A549 (cell line): ENCODE measurements around the gene HS6ST2. TPM values are rescaled to one million over a fixed set of nuclear protein-coding genes. Genes with fewer than 3 reads are reported as not detected.

Experiments used
- ATAC-seq, 2 experiments: fragments of 200-7000 bp in 1 of 2; fragments of >200 bp in 1 of 2; cut with Nextera tagmentation in 1 of 2; cut with Tn5 transposase in 1 of 2; 3 replicates each; pipeline versions ENCODE4 v1.8.0 to v1.9.1; 2018 to 2020; ENCODE audit warnings: mild to moderate bottlenecking in 1 of 2, moderate library complexity in 1 of 2
- CTCF ChIA-PET: fragments of 300-600 bp; sonication (Branson Sonifier 250); formaldehyde crosslinking; extraction: SDS; loops from one replicate; lab custom pipeline; 2021; ENCODE audit warnings: antibody characterized with exemption, inconsistent platforms; lab: Yijun Ruan, JAX
- POLR2A ChIA-PET: fragments of 350-600 bp; formaldehyde crosslinking; extraction: SDS; loops from one replicate; lab custom pipeline; 2021; ENCODE audit warnings: antibody characterized with exemption, inconsistent platforms; lab: Yijun Ruan, JAX
- DNase-seq, 2 experiments: peaks; one replicate each; pipeline versions ENCODE4 v3.0.0 to v3.0.0-alpha.2; 2011 to 2016; ENCODE audit warnings: low read depth in 1 of 2, low spot score in 1 of 2
- FAIRE-seq: peaks from 2 replicates; lab custom pipeline; 2011; peaks lifted over from hg19 to GRCh38; lab: Jason Lieb, UNC
- H3K27ac ChIP-seq, 2 experiments: fragments of >200 bp; sonication (Bioruptor Twin); formaldehyde crosslinking; 3 replicates each; pipeline ENCODE4 v1.5.1; 2016 to 2017
- H3K4me1 ChIP-seq: fragments of >200 bp; sonication (Bioruptor Twin); formaldehyde crosslinking; 3 replicates; pipeline ENCODE4 v1.6.1; 2016
- H3K4me2 ChIP-seq: fragments of >200 bp; sonication (Bioruptor Twin); formaldehyde crosslinking; 3 replicates; pipeline ENCODE4 v1.6.1; 2016
- H3K4me3 ChIP-seq: fragments of >200 bp; sonication (Bioruptor Twin); formaldehyde crosslinking; 3 replicates; pipeline ENCODE4 v1.5.1; 2016
- H3K9me3 ChIP-seq: fragments of >200 bp; sonication (Bioruptor Twin); formaldehyde crosslinking; 3 replicates; pipeline ENCODE4 v1.6.1; 2016
- ATOH8 ChIP-seq: fragments of 250-450 bp; sonication (Bioruptor Pico); IDR thresholded peaks from 2 replicates; pipeline ENCODE4 v1.5.0; 2020; ENCODE audit warnings: low read depth, mild to moderate bottlenecking, moderate library complexity
- CHD4 ChIP-seq: fragments of 200-600 bp; sonication (generic); IDR thresholded peaks from 2 replicates; pipeline ENCODE4 v1.6.1; 2016; ENCODE audit warnings: antibody characterized with exemption, mild to moderate bottlenecking, borderline replicate concordance
- E2F6 ChIP-seq: IDR thresholded peaks from 2 replicates; pipeline ENCODE4 v1.6.1; 2012; ENCODE audit warnings: low read depth, borderline replicate concordance
- EHF ChIP-seq: fragments of 250-450 bp; sonication (Bioruptor Pico); IDR thresholded peaks from 2 replicates; pipeline ENCODE4 v1.5.0; 2020; ENCODE audit warnings: mild to moderate bottlenecking
- EP300 ChIP-seq, 2 experiments: fragments of >200 bp; sonication (Bioruptor Twin); formaldehyde crosslinking; IDR thresholded peaks; 2 replicates in 1 of 2; 3 replicates in 1 of 2; pipeline ENCODE4 v1.6.1; 2016 to 2017
- FOSB ChIP-seq: fragments of 250-450 bp; sonication (Bioruptor Pico); IDR thresholded peaks from 2 replicates; pipeline ENCODE4 v1.5.0; 2020; ENCODE audit warnings: mild to moderate bottlenecking, moderate library complexity
- FOSL2 ChIP-seq, 2 experiments: fragments of 450-650 bp in 1 of 2; fragments of >200 bp in 1 of 2; sonication (Bioruptor Twin) in 1 of 2; formaldehyde crosslinking; IDR thresholded peaks; 2 replicates each; pipeline versions ENCODE4 v1.5.0 to v1.6.1; 2016 to 2020; ENCODE audit warnings: mild to moderate bottlenecking in 1 of 2, moderate library complexity in 1 of 2
- FOXS1 ChIP-seq: fragments of 250-450 bp; sonication (Bioruptor Pico); IDR thresholded peaks from 2 replicates; pipeline ENCODE4 v1.5.0; 2020; ENCODE audit warnings: mild to moderate bottlenecking, moderate library complexity
- HMGXB4 ChIP-seq: fragments of 250-450 bp; sonication (Bioruptor Pico); IDR thresholded peaks from 2 replicates; pipeline ENCODE4 v1.5.0; 2021; ENCODE audit warnings: mild to moderate bottlenecking, moderate library complexity, borderline replicate concordance
- HOXA7 ChIP-seq: fragments of 250-450 bp; sonication (Bioruptor Pico); IDR thresholded peaks from 2 replicates; pipeline ENCODE4 v1.5.0; 2020; ENCODE audit warnings: mild to moderate bottlenecking, moderate library complexity
- HOXB13 ChIP-seq: fragments of 250-450 bp; sonication (Bioruptor Pico); IDR thresholded peaks from 2 replicates; pipeline ENCODE4 v1.5.0; 2020; ENCODE audit warnings: low read depth, mild to moderate bottlenecking, moderate library complexity
- HOXB5 ChIP-seq: fragments of 250-450 bp; sonication (Bioruptor Pico); IDR thresholded peaks from 2 replicates; pipeline ENCODE4 v1.5.0; 2020; ENCODE audit warnings: mild to moderate bottlenecking, moderate library complexity
- JUN ChIP-seq, 2 experiments: fragments of >200 bp; sonication (Bioruptor Twin); formaldehyde crosslinking; IDR thresholded peaks; 2 replicates in 1 of 2; 3 replicates in 1 of 2; pipeline ENCODE4 v1.6.1; 2016 to 2017
- KDM5A ChIP-seq: fragments of 200-600 bp; sonication (generic); IDR thresholded peaks from 2 replicates; pipeline ENCODE4 v1.6.1; 2016; ENCODE audit warnings: antibody characterized with exemption, mild to moderate bottlenecking
- MAFK ChIP-seq: fragments of 450-650 bp; IDR thresholded peaks from 2 replicates; pipeline ENCODE4 v1.6.1; 2014; ENCODE audit not compliant: partially characterized antibody
- MAZ ChIP-seq: fragments of 150-350 bp; IDR thresholded peaks from 2 replicates; pipeline ENCODE4 v1.6.1; 2014; ENCODE audit warnings: antibody characterized with exemption, low read depth, low read length, borderline replicate concordance
- NPAS2 ChIP-seq: fragments of 250-450 bp; sonication (Bioruptor Pico); IDR thresholded peaks from 2 replicates; pipeline ENCODE4 v1.8.0; 2022; ENCODE audit warnings: mild to moderate bottlenecking, moderate library complexity, borderline replicate concordance
- NR3C1 ChIP-seq: fragments of >200 bp; sonication (Bioruptor Twin); formaldehyde crosslinking; IDR thresholded peaks from 3 replicates; pipeline ENCODE4 v1.6.1; 2017
- POLR2AphosphoS2 ChIP-seq: conservative IDR thresholded peaks from 2 replicates; pipeline ENCODE4 v1.6.1; 2012; ENCODE audit warnings: low read length, improper control_type of control experiment, inconsistent platforms
- RCOR1 ChIP-seq: fragments of 150-350 bp; IDR thresholded peaks from 2 replicates; pipeline ENCODE4 v1.6.1; 2014; ENCODE audit warnings: antibody characterized with exemption, low read length, low read depth
- SMC3 ChIP-seq: fragments of >200 bp; sonication (Bioruptor Twin); formaldehyde crosslinking; IDR thresholded peaks from 3 replicates; pipeline ENCODE4 v1.6.1; 2018; ENCODE audit warnings: inconsistent platforms
- SREBF2 ChIP-seq: fragments of 450-650 bp; IDR thresholded peaks from 2 replicates; pipeline ENCODE4 v1.6.1; 2014; ENCODE audit warnings: mild to moderate bottlenecking, moderate library complexity
- TFCP2L1 ChIP-seq: fragments of 250-450 bp; sonication (Bioruptor Pico); IDR thresholded peaks from 2 replicates; pipeline ENCODE4 v1.5.0; 2021; ENCODE audit warnings: mild to moderate bottlenecking
- ZNF302 ChIP-seq: fragments of 250-450 bp; sonication (Bioruptor Pico); IDR thresholded peaks from 2 replicates; pipeline ENCODE4 v1.9.0; 2021; ENCODE audit warnings: inconsistent platforms, mild to moderate bottlenecking, moderate library complexity
- ZSCAN20 ChIP-seq: fragments of 250-450 bp; sonication (Bioruptor Pico); IDR thresholded peaks from 2 replicates; pipeline ENCODE4 v1.8.0; 2022; ENCODE audit warnings: mild to moderate bottlenecking, moderate library complexity
- WGBS: methylation state at CpG from one replicate; pipeline ENCODE4 v1.1.6; 2017; ENCODE audit errors: missing lambda C conversion rate; 5-methylcytosine and 5-hydroxymethylcytosine counted together
- polyA plus RNA-seq, 4 experiments: library from polyadenylated mRNA; depleted of rRNA in 3 of 4; stranded (reverse); fragments of >200 nt; fragmentation: RNase III in 1 of 4; extraction: RNeasy Plus Mini Kit Qiagen cat#74134 plus additional on column Dnase treatment in 1 of 4; gene quantifications; 2 replicates in 3 of 4; 3 replicates in 1 of 4; pipeline ENCODE4 v1.2.3, GENCODE V29; 2011 to 2017
- TF ChIP-seq, protein P1 (sequence below): fragments of 450-650 bp; IDR thresholded peaks from 2 replicates; pipeline ENCODE4 v1.6.1; 2014; ENCODE audit warnings: antibody characterized with exemption
- TF ChIP-seq, protein P2 (sequence below): fragments of 200-600 bp; sonication (generic); IDR thresholded peaks from 2 replicates; pipeline ENCODE4 v1.6.1; 2016; ENCODE audit warnings: antibody characterized with exemption, mild to moderate bottlenecking, moderate library complexity

The HS6ST2 gene
- polyA plus RNA-seq, 2 of the 4 experiments (the other 2 are of a cell fraction): 0.01 to 0.04 TPM

DNA sequence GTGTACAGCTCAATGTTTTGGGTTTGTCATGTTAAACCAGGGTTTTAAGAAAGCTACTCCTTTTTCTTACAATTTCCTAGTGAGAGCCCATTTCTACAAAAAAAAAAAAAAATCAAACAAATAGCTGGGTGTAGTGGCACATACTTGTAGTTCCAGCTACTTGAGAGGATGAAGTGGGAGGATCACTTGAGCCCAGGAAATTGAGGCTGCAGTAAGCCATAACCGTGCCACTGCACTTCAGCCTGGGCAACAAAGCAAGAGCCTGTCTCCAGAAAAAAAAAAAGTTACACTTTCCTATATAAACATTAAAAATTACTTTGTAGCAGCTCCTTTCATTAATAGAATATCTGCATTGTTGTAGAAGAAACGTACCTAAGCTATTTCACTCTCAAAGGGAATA, 166.7 kb downstream of the HS6ST2 start:
- ChIA-PET POLR2A (no interaction called here), CTCF (interaction anchor here (0.7 kb wide), 1 partner anchor 867 kb away, joined by 4 read pairs; no protein-coding TSS in a partner anchor)
- TF ChIP-seq NPAS2 (no peak), HOXB13 (no peak), FOSB (CRISPR knock-in tag) (no peak), ZNF302 (CRISPR knock-in tag) (no peak)
- no peaks in the 10 kb centered on the region for H3K9me3 ChIP-seq
- H3K4me1 ChIP-seq: no peaks in the 10 kb centered on the region
- no peak overlapping the region for H3K27ac ChIP-seq
- WGBS: 3% methylated on average over 2 of the region's 2 CpGs
- DNase-seq: no peak
- H3K4me2 ChIP-seq: no peak overlapping the region
- no peak for FAIRE-seq
- no peak for ATAC-seq
- H3K4me3 ChIP-seq: no peak overlapping the region

- H3K4me1 ChIP-seq: no peaks in the 10 kb centered on the region
- POLR2A ChIA-PET: no interaction called here
Measured at GRCh38 chrX:132790329-132790728, 168.1 kb downstream of the HS6ST2 start.

DNA sequence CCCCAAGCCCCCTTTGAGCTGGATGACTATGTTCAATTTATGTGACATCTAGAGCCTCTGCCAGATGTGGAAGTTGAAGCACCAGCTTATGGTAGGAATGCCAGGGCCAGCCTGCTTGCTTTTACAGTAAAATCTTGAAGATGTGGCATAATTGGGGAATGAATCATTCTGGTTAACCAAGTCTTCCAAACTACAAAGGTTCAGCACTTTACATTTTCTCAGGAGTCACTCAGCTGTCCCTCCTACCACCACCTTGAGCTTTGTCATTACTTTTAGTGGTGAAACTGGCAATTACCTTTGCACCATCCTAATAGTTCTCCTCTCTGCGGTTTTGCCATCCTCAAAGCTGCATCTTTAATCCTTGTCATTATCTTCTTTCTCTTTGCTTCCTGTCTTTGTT, 172.2 kb downstream of the HS6ST2 start:
- Histone ChIP-seq H3K27ac (no peak overlapping the region), H3K4me2 (no peak overlapping the region), H3K9me3 (no peaks in the 10 kb centered on the region), H3K4me3 (no peak overlapping the region), H3K4me1 (no peaks in the 10 kb centered on the region)
- ATAC-seq (no peak), DNase-seq (no peak), FAIRE-seq (no peak)
- 36% methylated on average over 1 of the region's 1 CpG for WGBS
- ChIA-PET POLR2A (no interaction called here), CTCF (interaction anchor here (0.6 kb wide), 1 partner anchor 1242 kb away, joined by 3 read pairs; no protein-coding TSS in a partner anchor)
- TF ChIP-seq RCOR1: no peak
- no peak for TF ChIP-seq EHF (CRISPR knock-in tag)
- TF ChIP-seq JUN (IDR thresholded peaks at IDR 0.05): no peak
- no peak for TF ChIP-seq KDM5A
- no peak for TF ChIP-seq EP300 (IDR thresholded peaks at IDR 0.05)
- TF ChIP-seq, protein P1, sequence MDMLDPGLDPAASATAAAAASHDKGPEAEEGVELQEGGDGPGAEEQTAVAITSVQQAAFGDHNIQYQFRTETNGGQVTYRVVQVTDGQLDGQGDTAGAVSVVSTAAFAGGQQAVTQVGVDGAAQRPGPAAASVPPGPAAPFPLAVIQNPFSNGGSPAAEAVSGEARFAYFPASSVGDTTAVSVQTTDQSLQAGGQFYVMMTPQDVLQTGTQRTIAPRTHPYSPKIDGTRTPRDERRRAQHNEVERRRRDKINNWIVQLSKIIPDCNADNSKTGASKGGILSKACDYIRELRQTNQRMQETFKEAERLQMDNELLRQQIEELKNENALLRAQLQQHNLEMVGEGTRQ: no peak
- no peak for TF ChIP-seq NR3C1
- TF ChIP-seq HMGXB4 (CRISPR knock-in tag): no peak
- no peak for TF ChIP-seq HOXB5 (CRISPR knock-in tag)
- no peak for TF ChIP-seq SREBF2

More at GRCh38 chrX:132790329-132790728, 168.1 kb downstream of the HS6ST2 start:
- 3% methylated on average over 2 of the region's 2 CpGs for WGBS
- DNase-seq (no peak), FAIRE-seq (no peak), ATAC-seq (no peak)
- no peak overlapping the region for H3K4me2 ChIP-seq
- no peaks in the 10 kb centered on the region for H3K9me3 ChIP-seq
- CTCF ChIA-PET: no interaction called here
- H3K27ac ChIP-seq: no peak overlapping the region
- H3K4me3 ChIP-seq: no peak overlapping the region
- TF ChIP-seq TFCP2L1: no peak
- TF ChIP-seq CHD4: no peak
- no peak for TF ChIP-seq MAZ
- no peak for TF ChIP-seq SMC3
- TF ChIP-seq ATOH8: no peak
- no peak for TF ChIP-seq POLR2AphosphoS2
- TF ChIP-seq HOXA7 (CRISPR knock-in tag): no peak
- no peak for TF ChIP-seq JUN (IDR thresholded peaks at IDR 0.05)
- no peak for TF ChIP-seq E2F6
- TF ChIP-seq ZNF302 (CRISPR knock-in tag): no peak
- TF ChIP-seq KDM5A: no peak
- TF ChIP-seq, protein P2, sequence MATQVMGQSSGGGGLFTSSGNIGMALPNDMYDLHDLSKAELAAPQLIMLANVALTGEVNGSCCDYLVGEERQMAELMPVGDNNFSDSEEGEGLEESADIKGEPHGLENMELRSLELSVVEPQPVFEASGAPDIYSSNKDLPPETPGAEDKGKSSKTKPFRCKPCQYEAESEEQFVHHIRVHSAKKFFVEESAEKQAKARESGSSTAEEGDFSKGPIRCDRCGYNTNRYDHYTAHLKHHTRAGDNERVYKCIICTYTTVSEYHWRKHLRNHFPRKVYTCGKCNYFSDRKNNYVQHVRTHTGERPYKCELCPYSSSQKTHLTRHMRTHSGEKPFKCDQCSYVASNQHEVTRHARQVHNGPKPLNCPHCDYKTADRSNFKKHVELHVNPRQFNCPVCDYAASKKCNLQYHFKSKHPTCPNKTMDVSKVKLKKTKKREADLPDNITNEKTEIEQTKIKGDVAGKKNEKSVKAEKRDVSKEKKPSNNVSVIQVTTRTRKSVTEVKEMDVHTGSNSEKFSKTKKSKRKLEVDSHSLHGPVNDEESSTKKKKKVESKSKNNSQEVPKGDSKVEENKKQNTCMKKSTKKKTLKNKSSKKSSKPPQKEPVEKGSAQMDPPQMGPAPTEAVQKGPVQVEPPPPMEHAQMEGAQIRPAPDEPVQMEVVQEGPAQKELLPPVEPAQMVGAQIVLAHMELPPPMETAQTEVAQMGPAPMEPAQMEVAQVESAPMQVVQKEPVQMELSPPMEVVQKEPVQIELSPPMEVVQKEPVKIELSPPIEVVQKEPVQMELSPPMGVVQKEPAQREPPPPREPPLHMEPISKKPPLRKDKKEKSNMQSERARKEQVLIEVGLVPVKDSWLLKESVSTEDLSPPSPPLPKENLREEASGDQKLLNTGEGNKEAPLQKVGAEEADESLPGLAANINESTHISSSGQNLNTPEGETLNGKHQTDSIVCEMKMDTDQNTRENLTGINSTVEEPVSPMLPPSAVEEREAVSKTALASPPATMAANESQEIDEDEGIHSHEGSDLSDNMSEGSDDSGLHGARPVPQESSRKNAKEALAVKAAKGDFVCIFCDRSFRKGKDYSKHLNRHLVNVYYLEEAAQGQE: no peak
- TF ChIP-seq ZSCAN20 (CRISPR knock-in tag): no peak
- TF ChIP-seq, protein P1: no peak
- no peak for TF ChIP-seq MAFK
- no peak for TF ChIP-seq FOSL2 (IDR thresholded peaks at IDR 0.05)
- no peak for TF ChIP-seq FOSL2 (CRISPR knock-in tag; IDR thresholded peaks at IDR 0.05)
- no peak for TF ChIP-seq FOXS1
- TF ChIP-seq, all 56 proteins: peak for 0
